ENCODE results near the gene VAV3. TPM values are rescaled to one million over a fixed set of nuclear protein-coding genes. Genes with fewer than 3 reads are reported as not detected.

VAV3 gene
- total RNA-seq, 4 donors from 2014 or later, result 0.33 to 12.1 (median 0.47) TPM

GRCh38 chr1:107793896-107794453 is 171.0 kb downstream of the VAV3 start:
- no peak for DNase-seq
- Histone ChIP-seq H3K27me3 (no peaks in the 10 kb centered on the region), H3K4me3 (no peak overlapping the region), H3K27ac (no peak overlapping the region), H3K36me3 (no peaks in the 10 kb centered on the region), H3K9me3 (no peaks in the 10 kb centered on the region), H3K4me1 (no peaks in the 10 kb centered on the region)
- intact Hi-C loops (cut with DNase I; ENCODE audit: low total_unique reads) (no loop called here), in situ Hi-C loops (cut with MboI; ENCODE audit: low sequenced_read_pairs in 4 of 4) (no loop called here)
- TF ChIP-seq POLR2A (IDR thresholded peaks at IDR 0.05), result no peak
- TF ChIP-seq CTCF (IDR thresholded peaks at IDR 0.05 in 4 of 5, conservative IDR thresholded peaks at IDR 0.05 in 1 of 5), result no peak
- ATAC-seq, result no peak

- no peak for TF ChIP-seq POLR2A (IDR thresholded peaks at IDR 0.05)
- Histone ChIP-seq H3K4me1 (no peaks in the 10 kb centered on the region), H3K4me3 (no peak overlapping the region), H3K36me3 (no peaks in the 10 kb centered on the region), H3K27ac (no peak overlapping the region), H3K27me3 (no peaks in the 10 kb centered on the region), H3K9me3 (no peaks in the 10 kb centered on the region)
- ATAC-seq (no peak), DNase-seq (no peak)
- in situ Hi-C loops (cut with MboI; ENCODE audit: low sequenced_read_pairs in 4 of 4), result no loop called here
- intact Hi-C loops (cut with DNase I; ENCODE audit: low total_unique reads), result no loop called here
These were observed 173.6 kb downstream of the VAV3 start for GRCh38 chr1:107791348-107791747.

GRCh38 chr1:107789817-107790524 is 175.0 kb downstream of the VAV3 start:
- in situ Hi-C loops (cut with MboI; ENCODE audit: low sequenced_read_pairs in 4 of 4) (loop anchor here in 1 of 4 donors (5.0 kb wide), 1 partner anchor 337 kb away; no protein-coding TSS in a partner anchor), intact Hi-C loops (cut with DNase I; ENCODE audit: low total_unique reads) (loop anchor here (5.0 to 10.0 kb wide), 2 partner anchors 155 to 262 kb away; no protein-coding TSS in a partner anchor)
- Histone ChIP-seq H3K4me1 (no peaks in the 10 kb centered on the region), H3K36me3 (no peaks in the 10 kb centered on the region), H3K27me3 (no peaks in the 10 kb centered on the region), H3K4me3 (no peak overlapping the region), H3K27ac (no peak overlapping the region), H3K9me3 (no peaks in the 10 kb centered on the region)
- no peak for ATAC-seq
- no peak for TF ChIP-seq POLR2A (IDR thresholded peaks at IDR 0.05)
- no peak for TF ChIP-seq CTCF (IDR thresholded peaks at IDR 0.05 in 4 of 5, conservative IDR thresholded peaks at IDR 0.05 in 1 of 5)
- DNase-seq, result no peak

- TF ChIP-seq CTCF (IDR thresholded peaks at IDR 0.05 in 4 of 5, conservative IDR thresholded peaks at IDR 0.05 in 1 of 5) (no peak), POLR2A (IDR thresholded peaks at IDR 0.05) (no peak)
- intact Hi-C loops (cut with DNase I; ENCODE audit: low total_unique reads), result loop anchor here (5.0 to 10.0 kb wide), 2 partner anchors 156 to 264 kb away; no protein-coding TSS in a partner anchor
- Histone ChIP-seq H3K36me3 (no peaks in the 10 kb centered on the region), H3K9me3 (no peaks in the 10 kb centered on the region), H3K27ac (no peak overlapping the region), H3K4me1 (no peaks in the 10 kb centered on the region), H3K27me3 (no peaks in the 10 kb centered on the region), H3K4me3 (no peak overlapping the region)
- in situ Hi-C loops (cut with MboI; ENCODE audit: low sequenced_read_pairs in 4 of 4), result loop anchor here in 1 of 4 donors (5.0 kb wide), 1 partner anchor 339 kb away; no protein-coding TSS in a partner anchor
- ATAC-seq (no peak), DNase-seq (no peak)
These were observed 176.5 kb downstream of the VAV3 start for GRCh38 chr1:107788206-107789202.

Data from gastrocnemius medialis (tissue), 4 donors.